Neural progenitor cell (in vitro differentiated cells): ENCODE data around the gene CPEB1. TPM values are rescaled to one million over a fixed set of nuclear protein-coding genes. Genes with fewer than 3 reads are reported as not detected.
"Not testable (repeated sequence)": the region's sequence is repeated elsewhere in the genome, so short reads cannot be mapped to it uniquely, and the experiment has no call there.

Source experiments
- DNase-seq: peaks from one replicate; pipeline ENCODE4 v3.0.0-alpha.2; 2016; ENCODE audit warnings: low spot score
- H2AFZ ChIP-seq: fragments of 200-600 bp; sonication (generic); replicated peaks from 2 replicates; pipeline ENCODE4 v1.6.1; 2016; ENCODE audit warnings: antibody characterized with exemption
- H3F3A ChIP-seq: fragments of 200-600 bp; sonication (generic); 2 replicates; pipeline ENCODE4 v1.6.1; 2016; ENCODE audit warnings: antibody characterized with exemption, low read depth
- H3K27ac ChIP-seq: fragments of 200-600 bp; sonication (generic); 2 replicates; pipeline ENCODE4 v1.5.1; 2016; ENCODE audit warnings: mild to moderate bottlenecking
- H3K27me3 ChIP-seq: fragments of 200-600 bp; sonication (generic); 2 replicates; pipeline ENCODE4 v1.6.1; 2016; ENCODE audit warnings: mild to moderate bottlenecking, moderate library complexity
- H3K36me3 ChIP-seq: fragments of 200-600 bp; sonication (generic); 2 replicates; pipeline ENCODE4 v1.5.1; 2016
- H3K4me1 ChIP-seq: fragments of 200-600 bp; sonication (generic); 2 replicates; pipeline ENCODE4 v1.6.1; 2016; ENCODE audit warnings: mixed run types
- H3K4me2 ChIP-seq: fragments of 200-600 bp; sonication (generic); 2 replicates; pipeline ENCODE4 v1.6.1; 2016
- H3K4me3 ChIP-seq: fragments of 200-600 bp; sonication (generic); 2 replicates; pipeline ENCODE4 v1.5.1; 2016
- H3K79me2 ChIP-seq: fragments of 200-600 bp; sonication (generic); 2 replicates; pipeline ENCODE4 v1.6.1; 2016; ENCODE audit warnings: low read depth
- H3K9ac ChIP-seq: fragments of 200-600 bp; sonication (generic); 2 replicates; pipeline ENCODE4 v1.6.1; 2016
- H3K9me3 ChIP-seq: fragments of 200-600 bp; sonication (generic); 2 replicates; pipeline ENCODE4 v1.5.1; 2016; ENCODE audit warnings: low read depth
- H4K20me1 ChIP-seq: fragments of 200-600 bp; sonication (generic); 2 replicates; pipeline ENCODE4 v1.6.1; 2016; ENCODE audit warnings: low read depth
- H3K27ac Mint-ChIP-seq: 3 replicates; pipeline ENCODE4 v1.8.0; 2021; ENCODE audit warnings: mixed read lengths
- H3K27me3 Mint-ChIP-seq: 2 replicates; pipeline ENCODE4 v1.8.0; 2022; ENCODE audit warnings: low read depth, mild to moderate bottlenecking, inconsistent platforms, moderate library complexity, mixed read lengths; ENCODE audit not compliant: insufficient read depth
- H3K36me3 Mint-ChIP-seq: 3 replicates; pipeline ENCODE4 v1.8.0; 2021; ENCODE audit warnings: mixed read lengths
- H3K4me1 Mint-ChIP-seq: 3 replicates; pipeline ENCODE4 v1.8.0; 2021; ENCODE audit warnings: mixed read lengths
- H3K4me3 Mint-ChIP-seq: 3 replicates; pipeline ENCODE4 v1.8.0; 2021; ENCODE audit warnings: mild to moderate bottlenecking, moderate library complexity, mixed read lengths
- H3K9me3 Mint-ChIP-seq: 3 replicates; pipeline ENCODE4 v1.8.0; 2020; ENCODE audit warnings: mixed read lengths
- total RNA-seq: library from RNA; depleted of rRNA; stranded (reverse); fragments of >200 nt; gene quantifications from 2 replicates; pipeline ENCODE4 v1.2.3, GENCODE V29; 2015; ENCODE audit warnings: low replicate concordance
- TF ChIP-seq, protein P1 (sequence below): fragments of 200-600 bp; sonication (generic); IDR thresholded peaks from 2 replicates; pipeline ENCODE4 v1.5.1; 2017; ENCODE audit warnings: antibody characterized with exemption, mild to moderate bottlenecking

Gene CPEB1
- total RNA-seq, 1 donor from 2014 or later, result 2.1 TPM

DNA sequence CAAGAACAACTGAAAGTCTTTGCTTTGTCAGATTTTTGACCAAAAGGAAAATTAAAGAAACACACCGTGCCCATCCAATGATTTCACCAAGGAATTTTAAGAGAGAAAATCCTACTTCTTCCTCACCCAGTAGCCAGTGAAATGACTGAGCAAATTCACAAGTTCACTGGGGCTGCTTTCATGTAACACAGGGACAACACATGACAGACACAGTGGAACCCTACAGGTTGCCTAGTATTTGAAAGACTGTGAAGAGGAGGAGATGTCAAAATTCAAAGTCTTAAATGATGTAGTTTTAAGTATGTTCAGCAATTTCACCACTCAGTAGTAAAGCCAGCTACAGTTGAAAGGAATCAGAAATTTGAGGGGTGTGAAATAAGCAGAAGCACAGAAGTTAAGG, 140.1 kb downstream of the CPEB1 start:
- not testable (repeated sequence) for DNase-seq, H3K36me3 ChIP-seq, H3K4me1 Mint-ChIP-seq, H3K4me1 ChIP-seq, H3K27ac ChIP-seq, H3K27ac Mint-ChIP-seq, H3K4me3 ChIP-seq, H3K36me3 Mint-ChIP-seq, H3K9me3 Mint-ChIP-seq, H3K4me2 ChIP-seq, H3K4me3 Mint-ChIP-seq, H3K9ac ChIP-seq, H2AFZ ChIP-seq, H3K9me3 ChIP-seq, H3F3A ChIP-seq, H3K27me3 ChIP-seq, H3K27me3 Mint-ChIP-seq
- Histone ChIP-seq H3K79me2 (peaks cover 15% of the 10 kb centered on the region), H4K20me1 (peaks cover 18% of the 10 kb centered on the region)

DNA sequence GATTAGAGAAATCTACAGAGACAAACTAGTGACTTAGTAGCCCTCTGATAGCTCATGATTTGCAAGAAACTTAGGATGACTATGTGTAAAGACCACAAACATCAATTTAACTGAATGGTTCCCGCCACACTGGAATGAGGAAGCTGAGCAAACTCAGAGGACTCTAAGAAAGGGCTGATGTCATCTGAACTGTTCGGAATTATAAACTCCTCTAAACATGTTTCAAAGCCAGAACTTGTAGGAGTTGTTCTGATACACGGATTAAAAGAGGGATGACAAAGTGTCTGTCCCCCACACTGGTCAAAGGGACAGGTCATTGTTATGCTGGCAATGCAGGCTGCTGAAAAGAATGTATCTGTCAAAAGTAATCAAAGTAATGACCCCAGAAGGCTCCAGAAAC, 141.3 kb downstream of the CPEB1 start:
- not testable (repeated sequence) for H3K9ac ChIP-seq, H3K36me3 ChIP-seq, H3K4me2 ChIP-seq, H3K4me3 ChIP-seq, H3K36me3 Mint-ChIP-seq, H3K27ac Mint-ChIP-seq, H3K4me1 ChIP-seq, H3K27me3 Mint-ChIP-seq, DNase-seq, H3F3A ChIP-seq, H3K4me1 Mint-ChIP-seq, H3K27me3 ChIP-seq, H3K9me3 ChIP-seq, H3K4me3 Mint-ChIP-seq, H3K27ac ChIP-seq, H3K9me3 Mint-ChIP-seq, H2AFZ ChIP-seq
- Histone ChIP-seq H3K79me2 (peaks cover 15% of the 10 kb centered on the region), H4K20me1 (peaks cover 18% of the 10 kb centered on the region)

- not testable (repeated sequence) for H3K4me1 Mint-ChIP-seq, H3K4me1 ChIP-seq, H3K4me3 ChIP-seq, H3K9ac ChIP-seq, H3K36me3 Mint-ChIP-seq, DNase-seq, H3F3A ChIP-seq, H2AFZ ChIP-seq, H3K9me3 Mint-ChIP-seq, H3K9me3 ChIP-seq, H3K4me3 Mint-ChIP-seq, H3K27ac Mint-ChIP-seq, H3K27me3 ChIP-seq, H3K27me3 Mint-ChIP-seq, H3K4me2 ChIP-seq, H3K36me3 ChIP-seq
- peaks cover 18% of the 10 kb centered on the region for H4K20me1 ChIP-seq
- peak overlapping the region; percentile 29 for H3K27ac ChIP-seq
- peaks cover 21% of the 10 kb centered on the region for H3K79me2 ChIP-seq
These were observed 143.1 kb downstream of the CPEB1 start for GRCh38 chr15:82504074-82504473.

DNA sequence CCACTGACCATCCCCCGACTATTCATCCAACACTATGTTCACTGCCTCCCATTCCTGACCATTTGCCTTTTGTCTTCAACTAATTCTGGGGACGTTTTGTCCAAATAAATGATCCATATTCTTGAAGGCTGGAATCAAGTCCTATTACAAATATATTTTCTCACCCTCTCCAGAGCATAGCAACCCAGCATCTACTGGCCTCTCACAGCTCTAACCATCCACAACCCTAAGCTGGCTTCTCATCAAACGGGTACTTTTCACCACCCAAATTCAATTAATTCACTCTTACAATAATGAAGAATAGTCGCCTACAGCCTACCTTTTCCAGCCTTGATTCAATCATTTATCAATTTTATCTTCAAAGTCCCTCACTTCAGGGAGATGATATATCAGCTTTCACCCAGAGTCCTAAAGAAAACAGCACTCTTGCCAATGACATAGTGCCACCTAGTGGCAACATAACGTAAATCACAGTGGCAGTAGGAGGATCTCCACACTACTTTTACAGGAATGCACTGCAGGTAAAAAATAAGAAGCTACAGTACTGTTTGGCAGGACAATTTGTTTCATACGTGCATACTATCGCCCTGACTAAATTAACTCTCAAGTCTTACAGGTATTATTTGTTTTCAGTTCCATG, 144.3 kb downstream of the CPEB1 start:
- TF ChIP-seq, protein P1, sequence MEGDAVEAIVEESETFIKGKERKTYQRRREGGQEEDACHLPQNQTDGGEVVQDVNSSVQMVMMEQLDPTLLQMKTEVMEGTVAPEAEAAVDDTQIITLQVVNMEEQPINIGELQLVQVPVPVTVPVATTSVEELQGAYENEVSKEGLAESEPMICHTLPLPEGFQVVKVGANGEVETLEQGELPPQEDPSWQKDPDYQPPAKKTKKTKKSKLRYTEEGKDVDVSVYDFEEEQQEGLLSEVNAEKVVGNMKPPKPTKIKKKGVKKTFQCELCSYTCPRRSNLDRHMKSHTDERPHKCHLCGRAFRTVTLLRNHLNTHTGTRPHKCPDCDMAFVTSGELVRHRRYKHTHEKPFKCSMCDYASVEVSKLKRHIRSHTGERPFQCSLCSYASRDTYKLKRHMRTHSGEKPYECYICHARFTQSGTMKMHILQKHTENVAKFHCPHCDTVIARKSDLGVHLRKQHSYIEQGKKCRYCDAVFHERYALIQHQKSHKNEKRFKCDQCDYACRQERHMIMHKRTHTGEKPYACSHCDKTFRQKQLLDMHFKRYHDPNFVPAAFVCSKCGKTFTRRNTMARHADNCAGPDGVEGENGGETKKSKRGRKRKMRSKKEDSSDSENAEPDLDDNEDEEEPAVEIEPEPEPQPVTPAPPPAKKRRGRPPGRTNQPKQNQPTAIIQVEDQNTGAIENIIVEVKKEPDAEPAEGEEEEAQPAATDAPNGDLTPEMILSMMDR, result peak; percentile 24

GRCh38 chr15:82500772-82501171, 146.4 kb downstream of the CPEB1 start:
- not testable (repeated sequence) for H3K9ac ChIP-seq

More for the DNA sequence above, 144.3 kb downstream of the CPEB1 start:
- not testable (repeated sequence) for H2AFZ ChIP-seq, H3K27me3 Mint-ChIP-seq, H3K9me3 ChIP-seq, H3K4me1 Mint-ChIP-seq, H3K9me3 Mint-ChIP-seq, H3F3A ChIP-seq, H3K4me3 Mint-ChIP-seq, H3K27ac Mint-ChIP-seq, H3K36me3 ChIP-seq, H3K4me2 ChIP-seq, H3K4me1 ChIP-seq, H3K4me3 ChIP-seq, H3K9ac ChIP-seq, H3K27ac ChIP-seq, H3K36me3 Mint-ChIP-seq, DNase-seq, H3K27me3 ChIP-seq
- Histone ChIP-seq H3K79me2 (peaks cover 32% of the 10 kb centered on the region), H4K20me1 (peaks cover 17% of the 10 kb centered on the region)

GRCh38 chr15:82497978-82498377, 149.2 kb downstream of the CPEB1 start:
- H3K9ac ChIP-seq, H3K27me3 ChIP-seq, H3K27ac Mint-ChIP-seq, DNase-seq, H3K36me3 ChIP-seq, H3K4me1 Mint-ChIP-seq, H3K36me3 Mint-ChIP-seq, H3K9me3 ChIP-seq, H3F3A ChIP-seq, H4K20me1 ChIP-seq, H3K27ac ChIP-seq, H2AFZ ChIP-seq, H3K9me3 Mint-ChIP-seq, H3K27me3 Mint-ChIP-seq, H3K4me1 ChIP-seq, H3K4me3 Mint-ChIP-seq, H3K4me3 ChIP-seq, H3K4me2 ChIP-seq: not testable (repeated sequence)
- H3K79me2 ChIP-seq, result peaks cover 21% of the 10 kb centered on the region

More at GRCh38 chr15:82500772-82501171, 146.4 kb downstream of the CPEB1 start:
- not testable (repeated sequence) for H2AFZ ChIP-seq, H3K9me3 ChIP-seq, H3K9me3 Mint-ChIP-seq, H3K4me2 ChIP-seq, H3K27ac Mint-ChIP-seq, H3K36me3 Mint-ChIP-seq, H3K27me3 ChIP-seq, H3K4me3 Mint-ChIP-seq, H3K36me3 ChIP-seq, H3F3A ChIP-seq, H3K4me1 ChIP-seq, H3K4me1 Mint-ChIP-seq, H3K4me3 ChIP-seq, H3K27ac ChIP-seq, H3K27me3 Mint-ChIP-seq
- peaks cover 11% of the 10 kb centered on the region for H4K20me1 ChIP-seq
- peak; percentile 0 for DNase-seq
- H3K79me2 ChIP-seq, result peaks cover 29% of the 10 kb centered on the region
